HG03439 (cell line): ENCODE results near the gene CAPN8.

ENCODE experiments used
- ATAC-seq: cut with Tn5 transposase; IDR thresholded peaks from one replicate; pipeline ENCODE4 v1.9.1; 2021; ENCODE audit warnings: mild to moderate bottlenecking, moderate library complexity; ENCODE audit not compliant: unreplicated experiment

CAPN8 gene

DNA sequence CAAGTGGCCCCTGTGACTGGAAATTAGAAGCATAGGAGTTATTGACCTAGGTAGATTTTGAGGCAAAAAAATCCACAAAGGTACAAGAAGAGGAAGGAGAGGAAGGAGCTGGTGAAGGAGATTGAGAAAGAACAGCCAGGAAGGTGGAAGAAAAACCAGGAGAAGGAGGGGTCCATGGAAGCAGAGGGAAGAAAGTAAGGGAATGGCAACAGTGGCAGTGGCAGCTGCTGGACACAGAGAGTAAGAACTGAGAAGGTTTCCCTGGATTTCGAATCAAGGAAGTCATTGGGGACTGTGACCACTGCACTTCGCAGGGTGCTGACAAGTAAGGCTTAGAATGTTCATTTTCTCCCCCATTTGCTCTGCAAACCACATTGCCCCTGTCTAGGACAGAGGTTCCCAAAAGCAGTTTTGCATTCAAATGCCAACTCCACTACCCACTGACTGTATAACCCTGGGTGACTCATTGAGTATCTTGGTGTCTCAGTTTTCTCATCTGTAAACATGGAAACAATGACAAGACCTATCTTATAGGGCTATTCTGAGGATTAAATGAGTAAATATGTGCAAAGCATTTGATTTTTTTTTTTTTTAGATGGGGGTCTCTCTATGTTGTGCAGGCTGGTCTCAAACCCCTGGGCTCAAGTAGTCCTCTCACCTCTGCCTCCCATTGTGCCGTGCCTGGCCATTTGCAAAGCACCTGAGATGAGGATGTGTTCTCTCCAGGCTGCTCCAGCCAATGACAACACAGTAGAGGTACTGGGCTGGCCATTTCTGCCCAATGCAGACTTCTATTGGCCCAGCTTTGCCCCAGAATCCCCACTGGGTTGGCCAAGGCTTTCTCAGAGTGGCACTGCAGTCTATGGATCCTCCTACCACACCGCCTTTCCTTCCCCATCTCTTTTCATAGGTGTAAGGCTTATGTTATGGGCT lies 37.5 kb upstream of the CAPN8 start:
- ATAC-seq: no peak

- no peak for ATAC-seq
Observed at GRCh38 chr1:223700942-223701637, 35.6 kb upstream of the CAPN8 start.

GRCh38 chr1:223700388-223700918 lies 35.0 kb upstream of the CAPN8 start:
- ATAC-seq: no peak

DNA sequence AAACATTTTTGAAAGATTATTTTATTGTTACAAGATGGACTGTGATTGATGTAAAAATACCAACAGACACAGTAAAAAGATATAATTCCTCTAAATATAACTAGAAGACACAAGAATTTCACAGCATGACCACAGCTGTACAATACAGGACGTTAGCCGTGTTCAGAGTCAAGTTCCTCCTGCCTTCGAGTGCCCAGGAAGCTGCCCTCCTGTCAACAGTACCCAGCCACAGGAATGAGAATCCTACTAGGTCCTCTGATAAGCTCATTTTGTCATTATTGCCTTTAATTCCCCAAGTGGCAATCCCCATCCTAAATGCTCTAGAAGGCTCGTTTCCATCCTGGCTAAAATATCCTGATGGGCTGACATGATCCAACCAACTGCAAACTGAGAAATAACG lies 30.4 kb upstream of the CAPN8 start:
- ATAC-seq: no peak

DNA sequence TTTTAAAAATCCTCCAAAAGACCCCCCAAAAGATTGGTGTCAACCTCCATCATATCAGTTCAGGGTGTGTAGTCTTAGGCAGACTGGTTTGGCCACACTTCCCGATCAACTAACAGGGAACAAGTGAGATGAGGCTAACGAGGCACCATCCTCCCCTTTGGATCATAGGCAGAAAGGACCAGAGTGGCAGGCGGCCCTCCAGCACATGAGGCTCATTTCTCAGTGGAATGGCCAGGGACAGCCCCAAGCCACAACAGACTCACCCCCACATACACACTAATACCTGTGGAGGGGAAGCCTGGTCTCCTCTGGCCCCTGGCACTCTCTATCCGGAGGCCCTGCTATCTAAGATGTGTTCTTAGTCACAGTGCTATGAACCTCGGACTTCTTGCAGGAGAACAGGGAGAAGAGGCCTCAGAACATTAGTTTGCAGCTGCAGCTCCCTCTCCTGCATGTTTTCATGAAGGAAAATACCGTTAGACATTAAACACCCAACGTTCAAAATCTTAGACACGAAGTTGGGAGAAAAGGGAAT lies 29.6 kb upstream of the CAPN8 start:
- ATAC-seq: no peak

- ATAC-seq: no peak
Observed at GRCh38 chr1:223691121-223691520, 25.6 kb upstream of the CAPN8 start.

DNA sequence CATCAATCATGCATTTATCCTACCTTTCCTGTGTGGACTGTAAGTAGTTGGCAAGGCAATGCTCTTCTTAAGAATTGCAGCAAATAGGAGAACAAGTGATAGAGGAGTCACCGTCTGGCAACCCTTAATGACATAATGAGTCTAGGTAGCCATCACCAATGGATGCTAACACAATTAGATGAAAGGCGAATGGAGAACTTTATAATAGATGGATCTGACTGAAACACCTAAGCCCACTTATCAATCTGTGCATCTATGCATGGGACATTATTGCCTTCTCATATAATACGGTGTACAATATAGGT lies 18.9 kb upstream of the CAPN8 start:
- no peak for ATAC-seq

- no peak for ATAC-seq
Observed at GRCh38 chr1:223683586-223684487, 18.3 kb upstream of the CAPN8 start.

DNA sequence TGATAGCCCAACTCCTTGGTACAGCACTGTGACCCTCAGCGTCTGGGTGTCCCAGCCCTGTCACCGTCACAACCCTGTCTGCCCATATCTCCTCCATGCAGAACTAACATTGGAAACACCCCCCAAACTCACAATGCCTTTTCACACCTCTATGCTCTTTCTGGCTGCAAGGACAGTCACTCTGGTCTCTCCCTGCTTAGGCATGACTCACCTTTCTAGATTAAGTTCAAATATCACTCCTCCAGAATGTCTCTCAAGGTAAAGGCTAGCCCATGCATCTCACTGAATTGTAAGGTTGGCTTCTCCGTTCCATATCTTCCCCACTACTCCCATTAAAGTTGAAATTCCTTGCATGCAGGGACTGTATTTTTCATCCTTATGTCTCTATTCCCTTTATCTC lies 17.0 kb upstream of the CAPN8 start:
- no peak for ATAC-seq

GRCh38 chr1:223680188-223680587 lies 14.7 kb upstream of the CAPN8 start:
- ATAC-seq: no peak

GRCh38 chr1:223678841-223679240 lies 13.3 kb upstream of the CAPN8 start:
- no peak for ATAC-seq

- ATAC-seq: no peak
Observed at GRCh38 chr1:223674119-223674890, 8.8 kb upstream of the CAPN8 start.

DNA sequence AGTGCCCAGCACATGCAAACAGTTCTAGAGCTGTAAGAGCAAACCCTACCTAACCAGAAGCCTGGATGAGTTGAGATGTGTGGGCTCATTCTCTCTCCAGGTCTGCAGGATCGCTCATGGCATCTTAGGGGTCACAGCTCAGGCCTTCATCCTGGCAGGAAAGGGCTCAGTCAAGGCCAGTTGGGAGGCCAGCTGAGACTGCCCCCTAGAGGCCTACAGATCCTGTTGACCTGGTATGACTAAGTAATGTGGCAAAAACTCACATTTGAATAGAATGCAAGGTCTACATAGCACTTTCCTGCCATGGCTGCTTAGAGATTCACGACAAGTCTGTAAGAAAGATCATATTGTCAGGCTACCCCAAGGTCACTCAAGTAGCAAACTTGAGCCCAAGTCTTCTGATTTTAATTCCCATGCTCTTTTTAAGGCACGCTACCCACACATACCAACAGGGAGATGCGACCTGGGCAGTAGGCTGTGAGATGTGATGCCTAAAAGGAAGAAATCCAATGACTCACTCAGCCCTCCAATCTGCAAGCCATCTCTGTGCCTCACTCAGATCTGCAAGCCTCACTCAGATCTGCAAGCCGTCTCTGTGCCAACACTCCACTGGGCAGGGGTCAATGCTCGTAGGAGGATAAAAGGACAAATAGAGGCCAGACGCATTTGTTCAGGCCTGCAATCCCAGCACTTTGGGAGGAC lies 5.1 kb upstream of the CAPN8 start:
- no peak for ATAC-seq

- ATAC-seq: no peak
Observed at GRCh38 chr1:223669003-223669795, 3.7 kb upstream of the CAPN8 start.

DNA sequence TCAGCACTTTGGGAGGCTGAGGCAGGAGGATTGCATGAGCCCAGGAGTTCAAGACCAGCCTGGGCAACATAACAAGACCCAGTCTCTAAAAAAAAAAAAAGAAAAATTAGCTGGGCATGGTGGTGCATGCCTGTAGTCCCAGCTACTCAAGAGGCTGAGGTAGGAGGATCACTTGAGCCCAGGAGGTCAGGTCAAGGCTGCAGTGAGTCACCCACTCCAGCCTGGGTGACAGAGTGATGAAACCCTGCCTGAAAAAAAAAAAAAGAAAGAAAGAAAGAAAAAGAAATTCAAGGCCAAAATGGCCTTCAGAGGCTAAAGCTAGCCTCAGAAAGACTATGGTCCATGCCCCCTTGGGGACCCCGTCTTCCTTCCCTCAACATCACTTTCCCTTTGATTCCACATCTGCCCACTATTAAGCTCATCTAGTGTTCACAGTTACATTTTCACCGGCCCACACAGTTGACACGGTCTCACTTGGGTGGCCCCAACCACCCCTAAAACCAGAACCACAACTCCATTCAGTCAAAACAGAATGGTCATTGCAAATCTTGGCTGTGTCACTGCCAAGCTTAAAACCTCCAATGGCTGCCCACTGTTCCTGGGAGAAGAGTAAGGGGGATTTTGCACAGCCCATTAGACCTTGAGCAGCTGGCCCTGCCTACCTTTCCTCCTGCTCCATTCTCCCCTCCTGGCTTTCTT lies 2.1 kb upstream of the CAPN8 start:
- ATAC-seq: no peak

GRCh38 chr1:223664106-223664505 lies 1.4 kb downstream of the CAPN8 start:
- no peak for ATAC-seq

- no peak for ATAC-seq
Observed at GRCh38 chr1:223662943-223663342, 2.6 kb downstream of the CAPN8 start.

DNA sequence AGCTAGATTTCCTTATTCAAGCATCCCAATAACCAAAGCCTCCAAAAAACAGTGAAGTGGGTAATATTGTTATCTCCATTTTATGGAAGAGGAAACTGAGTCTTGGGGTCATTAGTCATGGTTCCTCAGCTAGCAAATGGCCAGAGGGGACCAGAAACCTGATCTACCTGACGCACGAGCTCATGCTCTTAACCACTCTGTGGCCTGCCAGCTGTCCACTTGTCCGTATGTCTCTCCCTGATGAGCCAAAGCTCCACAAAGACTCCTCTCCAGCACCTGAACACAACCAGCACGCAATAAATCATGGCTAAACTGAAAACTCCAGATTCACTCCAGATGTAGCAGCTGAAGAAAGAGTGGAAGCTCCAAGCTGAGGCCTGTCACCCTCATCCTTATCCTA lies 5.8 kb downstream of the CAPN8 start:
- ATAC-seq: no peak
